Measurements from ENCODE around the gene MRPL36. TPM values are rescaled to one million over a fixed set of nuclear protein-coding genes. Genes with fewer than 3 reads are reported as not detected.
A peak's percentile ranks its signal among the peaks of the same experiment; 100 is the strongest.

The MRPL36 gene
- total and polyA plus RNA-seq, 2 experiments from 2014 or later, result 47.5 to 149 TPM

DNA sequence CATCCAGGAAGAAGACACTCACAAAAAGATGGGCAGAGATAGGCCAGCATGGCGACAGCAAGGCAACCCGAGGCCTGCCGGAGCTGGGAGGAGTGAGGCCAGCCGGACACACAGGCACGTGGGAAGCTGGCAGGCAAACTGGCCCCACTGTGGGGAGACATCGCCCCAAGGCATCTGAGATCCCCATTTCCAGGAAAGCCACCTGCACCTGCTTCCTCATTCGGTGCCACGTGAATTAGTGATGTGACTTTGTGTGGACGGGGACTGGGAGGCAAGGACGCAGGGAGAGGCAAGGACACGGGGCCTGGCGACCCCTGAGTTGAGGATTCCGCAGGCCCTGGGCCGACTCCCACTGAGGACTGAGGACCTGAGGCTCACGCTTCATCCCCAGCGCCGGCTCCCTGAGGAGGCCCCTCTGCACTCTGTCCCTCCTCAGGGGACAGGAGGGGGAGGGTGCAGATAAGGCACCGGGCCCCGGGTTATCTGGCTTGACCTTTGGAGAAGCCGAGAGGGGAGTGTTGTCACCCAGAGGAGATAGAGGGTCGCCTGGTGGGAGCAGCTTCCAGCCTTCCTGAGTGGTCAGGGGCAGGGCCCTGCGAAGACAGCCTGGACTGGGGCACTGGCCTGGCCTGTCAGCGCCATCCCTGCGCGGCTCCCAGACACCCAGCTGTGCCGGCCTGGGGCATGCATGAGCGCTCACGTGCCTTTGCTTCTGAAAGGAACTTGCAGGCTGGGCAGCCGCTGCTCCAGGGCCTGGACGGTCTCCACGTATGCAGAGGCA is 41.3 kb upstream of the MRPL36 start:
- TF ChIP-seq, protein P1, sequence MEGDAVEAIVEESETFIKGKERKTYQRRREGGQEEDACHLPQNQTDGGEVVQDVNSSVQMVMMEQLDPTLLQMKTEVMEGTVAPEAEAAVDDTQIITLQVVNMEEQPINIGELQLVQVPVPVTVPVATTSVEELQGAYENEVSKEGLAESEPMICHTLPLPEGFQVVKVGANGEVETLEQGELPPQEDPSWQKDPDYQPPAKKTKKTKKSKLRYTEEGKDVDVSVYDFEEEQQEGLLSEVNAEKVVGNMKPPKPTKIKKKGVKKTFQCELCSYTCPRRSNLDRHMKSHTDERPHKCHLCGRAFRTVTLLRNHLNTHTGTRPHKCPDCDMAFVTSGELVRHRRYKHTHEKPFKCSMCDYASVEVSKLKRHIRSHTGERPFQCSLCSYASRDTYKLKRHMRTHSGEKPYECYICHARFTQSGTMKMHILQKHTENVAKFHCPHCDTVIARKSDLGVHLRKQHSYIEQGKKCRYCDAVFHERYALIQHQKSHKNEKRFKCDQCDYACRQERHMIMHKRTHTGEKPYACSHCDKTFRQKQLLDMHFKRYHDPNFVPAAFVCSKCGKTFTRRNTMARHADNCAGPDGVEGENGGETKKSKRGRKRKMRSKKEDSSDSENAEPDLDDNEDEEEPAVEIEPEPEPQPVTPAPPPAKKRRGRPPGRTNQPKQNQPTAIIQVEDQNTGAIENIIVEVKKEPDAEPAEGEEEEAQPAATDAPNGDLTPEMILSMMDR (conservative IDR thresholded peaks at IDR 0.05; ENCODE audit: low read depth in 2 of 2), result no peak
- TF ChIP-seq EZH2phosphoT487 (IDR thresholded peaks at IDR 0.05; ENCODE audit: unreplicated experiment), result no peak
- TF ChIP-seq NANOG (IDR thresholded peaks at IDR 0.05; ENCODE audit: borderline replicate concordance), result no peak
- no peak for TF ChIP-seq STAT1 (IDR thresholded peaks at IDR 0.05; ENCODE audit: unreplicated experiment)
- TF ChIP-seq, protein P2, sequence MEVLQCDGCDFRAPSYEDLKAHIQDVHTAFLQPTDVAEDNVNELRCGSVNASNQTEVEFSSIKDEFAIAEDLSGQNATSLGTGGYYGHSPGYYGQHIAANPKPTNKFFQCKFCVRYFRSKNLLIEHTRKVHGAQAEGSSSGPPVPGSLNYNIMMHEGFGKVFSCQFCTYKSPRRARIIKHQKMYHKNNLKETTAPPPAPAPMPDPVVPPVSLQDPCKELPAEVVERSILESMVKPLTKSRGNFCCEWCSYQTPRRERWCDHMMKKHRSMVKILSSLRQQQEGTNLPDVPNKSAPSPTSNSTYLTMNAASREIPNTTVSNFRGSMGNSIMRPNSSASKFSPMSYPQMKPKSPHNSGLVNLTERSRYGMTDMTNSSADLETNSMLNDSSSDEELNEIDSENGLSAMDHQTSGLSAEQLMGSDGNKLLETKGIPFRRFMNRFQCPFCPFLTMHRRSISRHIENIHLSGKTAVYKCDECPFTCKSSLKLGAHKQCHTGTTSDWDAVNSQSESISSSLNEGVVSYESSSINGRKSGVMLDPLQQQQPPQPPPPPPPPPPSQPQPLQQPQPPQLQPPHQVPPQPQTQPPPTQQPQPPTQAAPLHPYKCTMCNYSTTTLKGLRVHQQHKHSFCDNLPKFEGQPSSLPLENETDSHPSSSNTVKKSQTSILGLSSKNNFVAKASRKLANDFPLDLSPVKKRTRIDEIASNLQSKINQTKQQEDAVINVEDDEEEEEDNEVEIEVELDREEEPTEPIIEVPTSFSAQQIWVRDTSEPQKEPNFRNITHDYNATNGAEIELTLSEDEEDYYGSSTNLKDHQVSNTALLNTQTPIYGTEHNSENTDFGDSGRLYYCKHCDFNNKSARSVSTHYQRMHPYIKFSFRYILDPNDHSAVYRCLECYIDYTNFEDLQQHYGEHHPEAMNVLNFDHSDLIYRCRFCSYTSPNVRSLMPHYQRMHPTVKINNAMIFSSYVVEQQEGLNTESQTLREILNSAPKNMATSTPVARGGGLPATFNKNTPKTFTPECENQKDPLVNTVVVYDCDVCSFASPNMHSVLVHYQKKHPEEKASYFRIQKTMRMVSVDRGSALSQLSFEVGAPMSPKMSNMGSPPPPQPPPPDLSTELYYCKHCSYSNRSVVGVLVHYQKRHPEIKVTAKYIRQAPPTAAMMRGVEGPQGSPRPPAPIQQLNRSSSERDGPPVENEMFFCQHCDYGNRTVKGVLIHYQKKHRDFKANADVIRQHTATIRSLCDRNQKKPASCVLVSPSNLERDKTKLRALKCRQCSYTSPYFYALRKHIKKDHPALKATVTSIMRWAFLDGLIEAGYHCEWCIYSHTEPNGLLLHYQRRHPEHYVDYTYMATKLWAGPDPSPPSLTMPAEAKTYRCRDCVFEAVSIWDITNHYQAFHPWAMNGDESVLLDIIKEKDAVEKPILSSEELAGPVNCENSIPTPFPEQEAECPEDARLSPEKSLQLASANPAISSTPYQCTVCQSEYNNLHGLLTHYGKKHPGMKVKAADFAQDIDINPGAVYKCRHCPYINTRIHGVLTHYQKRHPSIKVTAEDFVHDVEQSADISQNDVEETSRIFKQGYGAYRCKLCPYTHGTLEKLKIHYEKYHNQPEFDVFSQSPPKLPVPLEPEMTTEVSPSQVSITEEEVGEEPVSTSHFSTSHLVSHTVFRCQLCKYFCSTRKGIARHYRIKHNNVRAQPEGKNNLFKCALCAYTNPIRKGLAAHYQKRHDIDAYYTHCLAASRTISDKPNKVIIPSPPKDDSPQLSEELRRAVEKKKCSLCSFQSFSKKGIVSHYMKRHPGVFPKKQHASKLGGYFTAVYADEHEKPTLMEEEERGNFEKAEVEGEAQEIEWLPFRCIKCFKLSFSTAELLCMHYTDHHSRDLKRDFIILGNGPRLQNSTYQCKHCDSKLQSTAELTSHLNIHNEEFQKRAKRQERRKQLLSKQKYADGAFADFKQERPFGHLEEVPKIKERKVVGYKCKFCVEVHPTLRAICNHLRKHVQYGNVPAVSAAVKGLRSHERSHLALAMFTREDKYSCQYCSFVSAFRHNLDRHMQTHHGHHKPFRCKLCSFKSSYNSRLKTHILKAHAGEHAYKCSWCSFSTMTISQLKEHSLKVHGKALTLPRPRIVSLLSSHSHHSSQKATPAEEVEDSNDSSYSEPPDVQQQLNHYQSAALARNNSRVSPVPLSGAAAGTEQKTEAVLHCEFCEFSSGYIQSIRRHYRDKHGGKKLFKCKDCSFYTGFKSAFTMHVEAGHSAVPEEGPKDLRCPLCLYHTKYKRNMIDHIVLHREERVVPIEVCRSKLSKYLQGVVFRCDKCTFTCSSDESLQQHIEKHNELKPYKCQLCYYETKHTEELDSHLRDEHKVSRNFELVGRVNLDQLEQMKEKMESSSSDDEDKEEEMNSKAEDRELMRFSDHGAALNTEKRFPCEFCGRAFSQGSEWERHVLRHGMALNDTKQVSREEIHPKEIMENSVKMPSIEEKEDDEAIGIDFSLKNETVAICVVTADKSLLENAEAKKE (CRISPR knock-in tag; IDR thresholded peaks at IDR 0.05), result no peak
- TF ChIP-seq, protein P3, sequence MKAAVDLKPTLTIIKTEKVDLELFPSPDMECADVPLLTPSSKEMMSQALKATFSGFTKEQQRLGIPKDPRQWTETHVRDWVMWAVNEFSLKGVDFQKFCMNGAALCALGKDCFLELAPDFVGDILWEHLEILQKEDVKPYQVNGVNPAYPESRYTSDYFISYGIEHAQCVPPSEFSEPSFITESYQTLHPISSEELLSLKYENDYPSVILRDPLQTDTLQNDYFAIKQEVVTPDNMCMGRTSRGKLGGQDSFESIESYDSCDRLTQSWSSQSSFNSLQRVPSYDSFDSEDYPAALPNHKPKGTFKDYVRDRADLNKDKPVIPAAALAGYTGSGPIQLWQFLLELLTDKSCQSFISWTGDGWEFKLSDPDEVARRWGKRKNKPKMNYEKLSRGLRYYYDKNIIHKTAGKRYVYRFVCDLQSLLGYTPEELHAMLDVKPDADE (IDR thresholded peaks at IDR 0.05), result no peak
- TF ChIP-seq ZNF114 (CRISPR knock-in tag; IDR thresholded peaks at IDR 0.05), result no peak
- TF ChIP-seq, protein P4, sequence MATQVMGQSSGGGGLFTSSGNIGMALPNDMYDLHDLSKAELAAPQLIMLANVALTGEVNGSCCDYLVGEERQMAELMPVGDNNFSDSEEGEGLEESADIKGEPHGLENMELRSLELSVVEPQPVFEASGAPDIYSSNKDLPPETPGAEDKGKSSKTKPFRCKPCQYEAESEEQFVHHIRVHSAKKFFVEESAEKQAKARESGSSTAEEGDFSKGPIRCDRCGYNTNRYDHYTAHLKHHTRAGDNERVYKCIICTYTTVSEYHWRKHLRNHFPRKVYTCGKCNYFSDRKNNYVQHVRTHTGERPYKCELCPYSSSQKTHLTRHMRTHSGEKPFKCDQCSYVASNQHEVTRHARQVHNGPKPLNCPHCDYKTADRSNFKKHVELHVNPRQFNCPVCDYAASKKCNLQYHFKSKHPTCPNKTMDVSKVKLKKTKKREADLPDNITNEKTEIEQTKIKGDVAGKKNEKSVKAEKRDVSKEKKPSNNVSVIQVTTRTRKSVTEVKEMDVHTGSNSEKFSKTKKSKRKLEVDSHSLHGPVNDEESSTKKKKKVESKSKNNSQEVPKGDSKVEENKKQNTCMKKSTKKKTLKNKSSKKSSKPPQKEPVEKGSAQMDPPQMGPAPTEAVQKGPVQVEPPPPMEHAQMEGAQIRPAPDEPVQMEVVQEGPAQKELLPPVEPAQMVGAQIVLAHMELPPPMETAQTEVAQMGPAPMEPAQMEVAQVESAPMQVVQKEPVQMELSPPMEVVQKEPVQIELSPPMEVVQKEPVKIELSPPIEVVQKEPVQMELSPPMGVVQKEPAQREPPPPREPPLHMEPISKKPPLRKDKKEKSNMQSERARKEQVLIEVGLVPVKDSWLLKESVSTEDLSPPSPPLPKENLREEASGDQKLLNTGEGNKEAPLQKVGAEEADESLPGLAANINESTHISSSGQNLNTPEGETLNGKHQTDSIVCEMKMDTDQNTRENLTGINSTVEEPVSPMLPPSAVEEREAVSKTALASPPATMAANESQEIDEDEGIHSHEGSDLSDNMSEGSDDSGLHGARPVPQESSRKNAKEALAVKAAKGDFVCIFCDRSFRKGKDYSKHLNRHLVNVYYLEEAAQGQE (IDR thresholded peaks at IDR 0.05; ENCODE audit: unreplicated experiment), result no peak
- no peak for TF ChIP-seq EZH2 (IDR thresholded peaks at IDR 0.05; ENCODE audit: low read depth, unreplicated experiment)
- TF ChIP-seq ZNF331 (CRISPR knock-in tag; IDR thresholded peaks at IDR 0.05; ENCODE audit: low read depth), result no peak
- TF ChIP-seq POLR2AphosphoS5 (IDR thresholded peaks at IDR 0.05; ENCODE audit: low read depth), result no peak
- TF ChIP-seq CREB1 (CRISPR knock-in tag; IDR thresholded peaks at IDR 0.05; ENCODE audit: low read depth), result no peak
- no peak for TF ChIP-seq JUNB (IDR thresholded peaks at IDR 0.05; ENCODE audit: unreplicated experiment)
- Histone ChIP-seq H3K79me2 (replicated peaks; ENCODE audit: insufficient read depth) (no peaks in the 10 kb centered on the region), H3K9me2 (ENCODE audit: insufficient read depth) (0 out of 2 replicates have a peak, but pooled peaks cover 3% of the 10 kb centered on the region), H3K4me3 (no peak overlapping the region), H2AFZ (0 out of 2 replicates have a peak overlapping the region, but pooled peaks have one; percentile 72), H4K20me1 (replicated peaks; ENCODE audit: insufficient read depth) (no peaks in the 10 kb centered on the region), H3F3A (replicated peaks; ENCODE audit: low read depth) (no peaks in the 10 kb centered on the region), H3K27me3 (ENCODE audit: insufficient read depth) (no peaks in the 10 kb centered on the region), H3K4me2 (no peak overlapping the region), H3K4me1 (ENCODE audit: insufficient read depth) (no peaks in the 10 kb centered on the region), H3K36me3 (ENCODE audit: insufficient read depth) (no peaks in the 10 kb centered on the region), H3K27ac (ENCODE audit: low read depth) (no peak overlapping the region)
- Mint-ChIP-seq H3K27ac (no peak overlapping the region), H3K27me3 (ENCODE audit: insufficient read depth, low read depth, poor library complexity) (peaks cover 3% of the 10 kb centered on the region), H3K4me1 (peaks cover 20% of the 10 kb centered on the region; the same call in 2 of the 3 replicates), H3K9me3 (no peaks in the 10 kb centered on the region), H3K4me3 (no peak overlapping the region), H3K36me3 (ENCODE audit: low read depth) (no peaks in the 10 kb centered on the region)
- ATAC-seq, result peak; percentile 90
- peak; percentile 47 for DNase-seq (ENCODE audit: low spot score)

All from GM23338 (cell line).